OCI-LY7 (cell line): Measurements from ENCODE around the gene UBN1.

ENCODE experiments used
- CTCF ChIP-seq: fragments of 200-600 bp; sonication (generic); conservative IDR thresholded peaks from 2 replicates; pipeline ENCODE4 v1.5.1; 2014; ENCODE audit warnings: mild to moderate bottlenecking, antibody characterized with exemption, low read length, moderate library complexity, mixed read lengths
- EZH2phosphoT487 ChIP-seq: fragments of 200-600 bp; sonication (generic); IDR thresholded peaks from 2 replicates; pipeline ENCODE4 v1.6.1; 2018; ENCODE audit warnings: low read depth, borderline replicate concordance, mild to moderate bottlenecking, mixed run types, antibody characterized with exemption, low read length, moderate library complexity, mixed read lengths

GRCh38 chr16:4890686-4891085 lies 43.4 kb downstream of the UBN1 start:
- TF ChIP-seq CTCF (no peak), EZH2phosphoT487 (no peak)
